Pancreas (tissue), 10 donors: Measurements from ENCODE around the gene DEAF1. TPM values are rescaled to one million over a fixed set of nuclear protein-coding genes. Genes with fewer than 3 reads are reported as not detected.

ENCODE experiments used
- ATAC-seq, 4 donors: fragments of 200-7000 bp; cut with Tn5 transposase; one replicate each; pipeline versions ENCODE4 v1.8.0 to v1.9.1; 2020; ENCODE audit warnings: mild to moderate bottlenecking in 4 of 4, moderate library complexity in 4 of 4
- DNase-seq, 6 donors: peaks; one replicate each; pipeline ENCODE4 v3.0.0-alpha.2; 2020
- FAIRE-seq: peaks from 2 replicates; lab custom pipeline; 2012; peaks lifted over from hg19 to GRCh38; lab: Jason Lieb, UNC
- H3K27ac ChIP-seq, 4 donors: fragments of 200-600 bp; sonication (generic); 1 replicate in 3 of 4; 2 replicates in 1 of 4; pipeline versions ENCODE4 v1.5.0 to v1.8.0; 2020
- H3K27me3 ChIP-seq, 4 donors: fragments of 200-600 bp; one replicate each; pipeline ENCODE4 v1.8.0; 2021
- H3K36me3 ChIP-seq, 3 donors: fragments of 200-600 bp; sonication (generic) in 1 of 3; one replicate each; pipeline versions ENCODE4 v1.5.0 to v1.8.0; 2020 to 2021
- H3K4me1 ChIP-seq, 3 donors: fragments of 200-600 bp; one replicate each; pipeline ENCODE4 v1.8.0; 2021
- H3K4me3 ChIP-seq, 4 donors: fragments of 200-600 bp; sonication (generic) in 2 of 4; one replicate each; pipeline versions ENCODE4 v1.5.0 to v1.8.0; 2020 to 2021
- H3K9me3 ChIP-seq, 4 donors: fragments of 200-600 bp; one replicate each; pipeline ENCODE4 v1.8.0; 2021
- CTCF ChIP-seq, 4 donors: fragments of 200-600 bp; sonication (generic) in 3 of 4; IDR thresholded peaks; one replicate each; pipeline versions ENCODE4 v1.5.0 to v1.8.0; 2021; ENCODE audit warnings: antibody characterized with exemption in 4 of 4
- WGBS, 2 donors: extraction: QIAGEN DNeasy Blood & Tissue Kit; methylation state at CpG; one replicate each; pipeline ENCODE4 v1.1.7; 2013; 5-methylcytosine and 5-hydroxymethylcytosine counted together
- intact Hi-C, 3 donors: fragments of 100-400 bp; cut with DNase I; formaldehyde crosslinking; loops; one replicate each; pipeline versions ENCODE4 v1.11.1 to v1.14.2; 2022
- polyA plus RNA-seq, 2 donors: library from polyadenylated mRNA; stranded (reverse); fragments of 200-250 nt; gene quantifications; one replicate each; pipeline ENCODE4 v1.2.3, GENCODE V29; 2013
- total RNA-seq, 6 donors: library from RNA; stranded (reverse); fragmentation: NEBNext Ultra II Directional in 4 of 6; extraction: Animal tissue kit (Norgen Biotek cat#: 25700) in 4 of 6; gene quantifications; one replicate each; pipeline versions ENCODE4 v1.2.1 to v1.2.4, GENCODE V29; 2021 to 2023
- donor health status: healthy with polysubstance abuse.
- donor health status: DM: no; HTN: no; CAD: no; lungs with moderate emphysema.
- donor health status: DM: no; HTN: no; CAD: no.
- donor health status: control.
- donor health status: control.
- donor health status: Bipolar disorder and iron deficiency.
- donor health status: DM: yes; HTN: yes; CAD: no.
- donor health status: DM: no; HTN: no; CAD: no.
- donor health status: DM: no; HTN: no; CAD: no.
- donor health status: DM: yes; HTN: yes; CAD: no.

Gene DEAF1
- total and polyA plus RNA-seq, 8 donors, result 15.9 to 33.8 (median 21.0) TPM

DNA sequence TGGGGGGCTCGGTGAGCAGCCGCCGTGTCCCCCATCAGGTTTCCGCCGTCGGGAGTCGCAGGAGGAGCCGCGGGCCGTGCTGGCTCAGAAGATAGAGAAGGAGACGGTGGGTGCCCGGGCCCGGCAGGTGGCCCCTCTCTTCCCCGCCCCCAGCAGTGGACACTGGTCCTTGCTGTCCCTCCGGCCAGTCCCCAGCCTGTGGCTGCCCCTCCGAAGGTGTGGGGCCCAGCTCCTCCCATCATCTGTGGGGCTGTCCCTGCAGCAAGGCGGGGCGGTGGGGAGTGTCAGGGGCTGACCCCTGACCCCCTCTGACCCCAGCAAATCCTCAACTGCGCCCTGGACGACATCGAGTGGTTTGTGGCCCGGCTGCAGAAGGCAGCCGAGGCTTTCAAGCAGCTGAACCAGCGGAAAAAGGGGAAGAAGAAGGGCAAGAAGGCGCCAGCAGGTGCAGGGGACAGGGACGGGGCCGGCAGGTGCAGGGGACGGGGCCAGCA is 26.3 kb upstream of the DEAF1 start:
- 85 to 90% methylated on average over 26 to 28 of the region's 28 CpGs for WGBS, 2 donors
- H3K36me3 ChIP-seq, result peaks cover 0 to 22% (median 0%) of the 10 kb centered on the region in 3 donors
- no peak for TF ChIP-seq CTCF (IDR thresholded peaks at IDR 0.05)
- H3K27me3 ChIP-seq, result no peaks in the 10 kb centered on the region
- intact Hi-C loops, result loop anchor here in 2 of 3 donors (5.0 to 10.0 kb wide), 3 partner anchors 59 to 166 kb away; no protein-coding TSS in a partner anchor
- H3K4me1 ChIP-seq, result peaks cover 4 to 11% (median 6%) of the 10 kb centered on the region in 3 donors
- DNase-seq (peak in 2 of 6 donors; percentile 13 to 49), ATAC-seq (no peak), FAIRE-seq (no peak)
- H3K4me3 ChIP-seq, result no peak overlapping the region
- no peaks in the 10 kb centered on the region for H3K9me3 ChIP-seq
- no peak overlapping the region for H3K27ac ChIP-seq

- H3K27ac ChIP-seq, result no peak overlapping the region
- H3K9me3 ChIP-seq, result no peaks in the 10 kb centered on the region
- ATAC-seq (peak in 1 of 4 donors; percentile 16), FAIRE-seq (no peak), DNase-seq (peak in 2 of 6 donors; percentile 36 to 77)
- peaks cover 0 to 5% (median 4%) of the 10 kb centered on the region in 3 donors for H3K4me1 ChIP-seq
- WGBS, 2 donors, result 68 to 75% methylated on average over 51 to 53 of the region's 53 CpGs
- peaks cover 0 to 22% (median 0%) of the 10 kb centered on the region in 3 donors for H3K36me3 ChIP-seq
- H3K4me3 ChIP-seq, result no peak overlapping the region
- no peaks in the 10 kb centered on the region for H3K27me3 ChIP-seq
- intact Hi-C loops, result loop anchor here in 2 of 3 donors (5.0 to 10.0 kb wide), 3 partner anchors 58 to 166 kb away; no protein-coding TSS in a partner anchor
- TF ChIP-seq CTCF (IDR thresholded peaks at IDR 0.05), result no peak
Observed at GRCh38 chr11:720642-721246, 25.7 kb upstream of the DEAF1 start.

DNA sequence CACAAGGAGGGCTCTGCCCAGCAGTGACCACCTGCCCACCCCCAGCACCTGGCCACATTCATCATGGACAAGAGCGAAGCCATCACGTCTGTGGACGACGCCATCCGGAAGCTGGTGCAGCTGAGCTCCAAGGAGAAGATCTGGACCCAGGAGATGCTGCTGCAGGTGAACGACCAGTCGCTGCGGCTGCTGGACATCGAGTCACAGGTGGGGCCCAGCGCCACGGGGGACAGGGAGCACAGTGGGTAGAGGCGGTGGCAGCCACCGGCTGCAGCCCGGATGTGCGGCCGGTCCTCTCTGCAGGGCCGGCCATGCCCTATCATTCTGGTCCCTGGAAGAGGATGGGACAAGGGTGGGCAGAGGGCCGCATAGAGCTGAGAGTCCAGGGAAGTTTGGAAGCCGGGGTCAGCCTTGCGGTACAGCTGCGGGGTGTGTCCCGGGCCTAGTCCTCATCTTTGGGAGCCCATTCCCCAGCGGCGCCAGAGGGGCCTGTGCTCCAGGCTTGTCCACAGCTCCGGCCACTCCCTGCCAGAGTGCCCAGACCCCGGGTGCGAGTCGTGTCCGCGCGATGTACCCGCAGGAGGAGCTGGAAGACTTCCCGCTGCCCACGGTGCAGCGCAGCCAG is 25.1 kb upstream of the DEAF1 start:
- Histone ChIP-seq H3K27me3 (no peaks in the 10 kb centered on the region), H3K4me1 (no peaks in the 10 kb centered on the region), H3K27ac (no peak overlapping the region), H3K4me3 (no peak overlapping the region), H3K36me3 (peaks cover 0 to 22% (median 0%) of the 10 kb centered on the region in 3 donors), H3K9me3 (no peaks in the 10 kb centered on the region)
- intact Hi-C loops, result loop anchor here in 2 of 3 donors (5.0 to 10.0 kb wide), 3 partner anchors 58 to 165 kb away; no protein-coding TSS in a partner anchor
- 81 to 87% methylated on average over 35 of the region's 35 CpGs for WGBS, 2 donors
- no peak for TF ChIP-seq CTCF (IDR thresholded peaks at IDR 0.05)
- ATAC-seq, result no peak
- FAIRE-seq, result no peak
- peak in 3 of 6 donors; percentile 11 to 71 (median 39) for DNase-seq

- intact Hi-C loops, result loop anchor here in 2 of 3 donors (5.0 to 10.0 kb wide), 3 partner anchors 57 to 165 kb away; no protein-coding TSS in a partner anchor
- H3K4me1 ChIP-seq, result no peaks in the 10 kb centered on the region
- DNase-seq (peak in 2 of 6 donors; percentile 30 to 65), FAIRE-seq (no peak), ATAC-seq (no peak)
- no peak for TF ChIP-seq CTCF (IDR thresholded peaks at IDR 0.05)
- H3K9me3 ChIP-seq, result no peaks in the 10 kb centered on the region
- no peak overlapping the region for H3K4me3 ChIP-seq
- no peak overlapping the region for H3K27ac ChIP-seq
- WGBS, 2 donors, result 87 to 89% methylated on average over 33 to 34 of the region's 34 CpGs
- H3K36me3 ChIP-seq, result peaks cover 0 to 22% (median 0%) of the 10 kb centered on the region in 3 donors
- no peaks in the 10 kb centered on the region for H3K27me3 ChIP-seq
Observed at GRCh38 chr11:719214-720016, 24.4 kb upstream of the DEAF1 start.
